Measurements from ENCODE around the gene PPP1R14C.

PPP1R14C gene

DNA sequence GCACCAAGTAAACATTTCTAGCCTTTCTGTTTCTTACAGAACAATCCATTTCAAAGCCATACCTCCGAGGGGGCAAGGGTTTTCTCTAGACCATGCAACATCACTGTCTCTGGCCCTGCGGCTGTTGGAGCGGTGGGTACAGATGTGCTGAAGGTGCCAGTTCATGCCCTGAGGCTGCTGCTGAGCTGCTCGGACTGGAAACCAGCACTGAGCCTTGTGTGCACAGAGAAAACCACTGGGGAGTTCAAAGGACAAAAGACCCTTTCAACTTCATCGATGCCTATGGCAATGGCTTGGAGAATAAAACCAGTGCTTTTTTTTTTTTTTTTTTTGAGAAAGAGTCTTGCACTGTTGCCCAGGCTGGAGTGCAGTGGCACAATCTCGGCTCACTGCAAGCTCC lies 132.6 kb downstream of the PPP1R14C start:
- no peak for DNase-seq

GRCh38 chr6:150276168-150276936 lies 133.5 kb downstream of the PPP1R14C start:
- DNase-seq: no peak

DNA sequence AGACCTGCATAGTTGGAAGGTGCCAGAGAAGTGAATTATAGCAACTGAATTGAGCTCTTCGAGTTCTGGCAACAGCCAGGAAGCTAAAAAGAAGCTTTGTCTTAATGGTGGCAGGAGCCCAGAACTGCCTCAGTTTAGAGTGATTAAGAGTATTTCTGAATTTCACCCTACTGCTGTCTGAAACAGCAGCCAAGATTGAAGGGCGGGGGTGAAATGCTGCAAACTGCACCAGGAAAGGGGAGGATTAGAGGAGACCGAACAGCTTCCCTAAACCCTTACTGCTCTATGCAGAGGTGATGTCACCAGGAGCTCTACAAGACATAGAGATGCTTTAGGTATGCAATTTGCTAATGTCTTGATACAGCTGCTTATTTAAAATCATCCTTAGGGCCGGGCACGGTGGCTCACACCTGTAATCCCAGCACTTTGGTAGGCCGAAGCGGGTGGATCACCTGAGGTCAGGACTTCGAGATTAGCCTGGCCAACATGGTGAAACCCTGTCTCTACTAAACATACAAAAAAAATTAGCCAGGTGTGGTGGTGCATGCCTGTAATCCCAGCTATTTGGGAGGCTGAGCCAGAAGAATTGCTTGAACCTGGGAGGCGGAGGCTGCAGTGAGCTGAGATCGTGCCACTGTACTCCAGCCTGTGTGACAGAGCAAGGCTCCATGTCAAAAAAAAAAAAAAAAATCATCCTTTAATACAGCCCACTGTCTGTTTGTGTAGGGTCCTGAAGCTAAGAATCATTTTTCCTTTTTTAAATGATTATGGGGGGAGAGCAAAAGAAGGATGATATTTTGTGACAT lies 134.3 kb downstream of the PPP1R14C start:
- no peak for DNase-seq

DNA sequence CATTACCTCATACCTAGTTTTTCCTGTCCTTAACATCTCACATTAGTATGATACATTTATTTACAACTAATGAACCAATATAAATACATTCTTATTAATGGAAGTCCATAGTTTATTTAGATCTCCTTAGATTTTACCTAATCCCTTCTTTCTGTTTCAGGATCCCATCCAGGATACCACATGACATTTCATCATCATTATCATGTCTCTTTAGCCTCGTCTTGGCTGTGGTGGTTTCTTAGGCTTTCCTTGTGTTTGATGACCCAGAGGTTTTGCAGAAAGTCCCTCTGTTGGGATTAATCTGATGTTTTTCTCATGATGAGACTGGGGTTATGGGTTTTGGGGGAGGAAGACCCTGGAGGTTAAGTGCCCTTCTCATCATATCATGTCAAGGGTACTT lies 136.7 kb downstream of the PPP1R14C start:
- no peak for DNase-seq

- no peak for DNase-seq
Measured at GRCh38 chr6:150280703-150281102, 137.9 kb downstream of the PPP1R14C start.

DNA sequence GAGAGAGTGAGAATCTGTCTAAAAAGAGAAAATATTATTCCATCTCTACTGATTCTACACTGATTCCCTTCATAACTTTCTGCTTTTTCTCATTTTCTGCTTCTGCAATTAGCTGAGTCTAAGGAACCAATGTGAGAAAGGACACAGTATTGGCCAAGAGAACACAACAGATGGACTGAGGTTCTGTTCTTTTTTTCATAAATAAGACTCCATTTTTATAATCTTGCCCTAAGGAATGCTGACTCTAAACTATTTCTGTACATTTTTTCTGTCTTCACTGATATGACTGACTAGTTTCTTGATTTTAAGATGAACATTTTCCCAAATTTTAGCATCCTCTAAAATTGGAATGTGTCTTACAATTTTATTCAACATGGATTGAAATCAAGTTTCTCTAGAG lies 138.9 kb downstream of the PPP1R14C start:
- DNase-seq: no peak

GRCh38 chr6:150282806-150283205 lies 140.0 kb downstream of the PPP1R14C start:
- no peak for DNase-seq

GRCh38 chr6:150286460-150286859 lies 143.6 kb downstream of the PPP1R14C start:
- no peak for DNase-seq

GRCh38 chr6:150286912-150287311 lies 144.1 kb downstream of the PPP1R14C start:
- DNase-seq: no peak

DNA sequence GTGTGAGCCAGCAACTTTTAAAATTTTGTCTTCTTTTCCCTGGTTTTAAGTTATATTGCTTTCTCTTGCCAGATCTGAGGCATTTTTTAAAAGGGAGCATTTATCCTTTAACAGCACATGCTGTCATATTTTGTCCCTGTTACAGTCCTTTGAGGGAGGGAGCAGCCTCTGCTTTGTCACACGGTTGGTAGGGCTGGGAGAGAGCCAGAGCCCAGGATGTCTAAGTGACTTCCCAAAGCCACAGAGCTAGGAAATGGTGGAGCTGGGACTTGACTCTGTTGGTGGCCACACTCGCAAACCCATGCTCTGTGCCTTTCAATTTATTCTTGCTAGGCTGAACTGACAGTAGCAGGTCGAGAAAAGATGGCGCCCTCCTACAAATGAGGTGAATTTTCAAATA lies 145.6 kb downstream of the PPP1R14C start:
- DNase-seq: no peak

GRCh38 chr6:150289454-150290071 lies 146.7 kb downstream of the PPP1R14C start:
- DNase-seq: no peak

DNA sequence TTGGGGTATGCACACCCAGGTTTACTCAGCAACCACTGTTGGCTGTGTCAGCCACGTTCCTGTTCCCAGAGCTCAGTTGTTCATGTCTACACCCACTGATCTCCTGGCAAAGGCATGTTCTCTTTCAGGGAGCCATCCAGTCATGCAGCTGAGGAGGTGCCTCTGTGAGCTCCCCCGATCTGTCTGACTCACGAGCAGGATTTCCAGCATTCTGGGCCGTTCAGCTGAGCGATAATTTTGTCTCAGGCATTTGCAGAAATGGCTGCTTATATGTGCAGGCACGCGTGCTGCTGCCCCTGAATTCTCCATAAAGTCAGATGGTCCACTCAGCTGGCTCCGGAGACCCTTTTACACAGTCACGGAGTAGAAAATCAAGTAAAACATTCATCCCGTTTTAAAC lies 147.6 kb downstream of the PPP1R14C start:
- DNase-seq: no peak

- DNase-seq: no peak
Measured at GRCh38 chr6:150291968-150292710, 149.3 kb downstream of the PPP1R14C start.

DNA sequence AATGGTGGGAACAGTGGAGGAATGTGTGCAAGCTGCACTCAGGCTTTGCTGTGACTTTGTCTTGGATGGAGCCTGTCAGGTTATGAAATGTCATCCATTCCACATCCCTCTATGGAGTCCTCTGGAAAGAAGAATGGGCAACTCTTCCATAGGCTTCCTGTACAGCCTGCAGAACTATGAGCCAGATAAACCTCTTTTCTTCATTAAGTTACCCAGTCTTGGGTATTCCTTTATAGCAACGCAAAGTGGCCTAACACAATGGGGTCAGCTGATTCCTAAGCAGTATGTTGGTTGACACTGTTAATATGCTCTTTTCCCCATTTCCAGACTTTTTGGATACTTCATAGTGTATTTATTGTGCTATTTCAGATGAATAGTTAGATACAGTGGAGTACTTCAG lies 150.2 kb downstream of the PPP1R14C start:
- DNase-seq: no peak

DNA sequence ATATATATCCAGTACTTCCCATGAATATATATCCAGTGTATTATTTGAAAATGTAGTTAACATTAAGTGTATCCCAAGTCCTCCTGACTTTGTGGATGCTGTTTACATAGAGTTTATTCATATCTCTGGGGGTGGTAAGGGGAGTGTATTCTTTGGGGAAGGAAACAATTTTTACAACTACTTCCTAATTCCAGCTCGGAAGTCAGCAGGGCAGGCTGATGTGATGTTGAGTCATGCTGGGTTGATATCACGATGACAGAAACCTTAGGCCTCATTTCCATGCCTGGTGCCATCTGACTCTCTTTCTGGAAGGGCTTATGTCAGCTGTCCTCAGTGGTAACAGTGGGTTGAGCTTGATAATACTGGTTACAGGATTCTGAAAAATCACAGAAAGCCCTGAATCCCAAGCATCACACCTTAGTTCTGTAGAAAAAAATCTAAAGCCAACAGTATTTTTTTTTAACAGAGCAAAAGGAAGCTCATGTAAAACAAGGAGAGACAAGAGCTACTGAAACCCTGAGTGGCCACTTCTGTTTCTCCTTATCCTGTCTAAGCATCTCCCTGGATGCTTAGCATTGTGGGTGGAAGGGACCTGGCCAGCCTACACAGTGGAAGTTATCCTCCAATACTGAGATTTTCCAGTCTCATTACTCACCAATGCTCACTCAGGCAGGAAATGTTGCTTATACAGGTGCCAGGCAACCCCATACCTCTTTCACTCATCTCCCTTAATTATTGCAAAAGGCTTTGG lies 150.8 kb downstream of the PPP1R14C start:
- no peak for DNase-seq

DNA sequence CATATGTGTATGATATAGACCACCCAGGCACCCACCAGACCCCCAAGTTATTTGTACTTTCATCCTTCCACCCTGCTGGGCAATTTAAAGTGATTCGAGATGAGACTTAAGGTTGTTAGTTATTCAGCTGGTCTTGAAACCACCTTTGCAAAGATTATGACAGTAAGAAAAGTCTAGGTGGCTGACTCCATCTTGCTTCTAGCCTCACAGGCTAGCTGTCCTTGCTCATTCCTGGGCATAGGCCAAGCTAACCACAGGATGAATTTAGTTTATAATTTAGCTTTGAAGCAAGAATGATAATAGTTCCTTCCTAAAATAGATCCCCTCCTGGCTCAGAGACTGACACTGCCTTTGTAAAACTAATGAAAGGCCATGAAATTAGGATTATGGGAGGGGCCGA lies 154.0 kb downstream of the PPP1R14C start:
- no peak for DNase-seq

GRCh38 chr6:150297327-150298029 lies 154.6 kb downstream of the PPP1R14C start:
- no peak for DNase-seq

- DNase-seq: no peak
Measured at GRCh38 chr6:150298030-150298380, 155.2 kb downstream of the PPP1R14C start.

GRCh38 chr6:150298676-150299075 lies 155.8 kb downstream of the PPP1R14C start:
- DNase-seq: no peak
